Hypothalamus (tissue), 51 donors: Measurements from ENCODE around the gene OSBP2.

Experiments used
- DNase-seq, 51 donors: peaks; one replicate each; lab custom pipeline; 2025; lab: John Stamatoyannopoulos, UW

OSBP2 gene

GRCh38 chr22:30876915-30877553, 182.4 kb downstream of the OSBP2 start:
- DNase-seq: peak in 18 of 51 donors; percentile 18 to 63 (median 36)

DNA sequence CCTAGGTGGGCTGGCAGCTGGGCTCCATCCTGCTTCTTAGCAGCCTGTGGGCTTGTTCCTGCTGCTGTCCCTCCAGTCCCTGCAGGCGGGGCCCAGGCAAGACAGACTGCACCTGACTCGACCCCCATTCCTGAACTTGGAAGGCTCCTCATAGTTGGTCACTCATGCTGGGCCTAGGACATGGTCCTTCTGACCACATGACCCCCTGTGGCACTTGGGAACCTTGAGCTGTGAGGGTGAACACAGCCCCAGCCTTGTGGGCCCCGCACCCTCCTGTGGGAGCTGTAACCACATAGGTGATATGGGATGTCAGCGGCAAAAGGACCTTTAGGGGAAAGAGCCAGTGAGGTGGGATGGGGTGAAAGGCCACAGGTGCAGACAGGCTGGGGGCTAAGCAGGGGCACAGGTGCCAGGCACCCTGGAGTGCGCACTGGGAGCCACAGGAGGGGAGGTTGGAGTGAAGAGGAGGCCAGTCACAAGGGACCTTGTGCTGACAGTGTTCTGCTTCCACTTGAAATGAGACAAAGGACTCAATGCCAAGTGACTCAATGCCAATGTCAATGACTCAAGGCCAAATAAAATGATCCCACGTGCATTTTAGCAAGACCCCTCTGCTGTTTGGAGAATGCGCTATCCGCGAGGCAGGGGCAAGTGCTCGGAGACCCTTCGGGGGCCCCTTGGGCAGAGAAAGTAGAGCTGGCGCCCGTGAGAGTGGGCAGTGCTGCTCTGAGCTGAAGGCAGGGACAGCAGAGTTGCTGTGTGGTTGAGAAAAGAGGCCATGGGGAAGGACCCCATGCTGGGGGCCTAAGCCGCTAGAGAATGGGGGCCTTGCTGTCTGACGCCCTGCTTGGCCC, 183.2 kb downstream of the OSBP2 start:
- peak in 3 of 51 donors; percentile 14 to 30 (median 15) for DNase-seq

DNA sequence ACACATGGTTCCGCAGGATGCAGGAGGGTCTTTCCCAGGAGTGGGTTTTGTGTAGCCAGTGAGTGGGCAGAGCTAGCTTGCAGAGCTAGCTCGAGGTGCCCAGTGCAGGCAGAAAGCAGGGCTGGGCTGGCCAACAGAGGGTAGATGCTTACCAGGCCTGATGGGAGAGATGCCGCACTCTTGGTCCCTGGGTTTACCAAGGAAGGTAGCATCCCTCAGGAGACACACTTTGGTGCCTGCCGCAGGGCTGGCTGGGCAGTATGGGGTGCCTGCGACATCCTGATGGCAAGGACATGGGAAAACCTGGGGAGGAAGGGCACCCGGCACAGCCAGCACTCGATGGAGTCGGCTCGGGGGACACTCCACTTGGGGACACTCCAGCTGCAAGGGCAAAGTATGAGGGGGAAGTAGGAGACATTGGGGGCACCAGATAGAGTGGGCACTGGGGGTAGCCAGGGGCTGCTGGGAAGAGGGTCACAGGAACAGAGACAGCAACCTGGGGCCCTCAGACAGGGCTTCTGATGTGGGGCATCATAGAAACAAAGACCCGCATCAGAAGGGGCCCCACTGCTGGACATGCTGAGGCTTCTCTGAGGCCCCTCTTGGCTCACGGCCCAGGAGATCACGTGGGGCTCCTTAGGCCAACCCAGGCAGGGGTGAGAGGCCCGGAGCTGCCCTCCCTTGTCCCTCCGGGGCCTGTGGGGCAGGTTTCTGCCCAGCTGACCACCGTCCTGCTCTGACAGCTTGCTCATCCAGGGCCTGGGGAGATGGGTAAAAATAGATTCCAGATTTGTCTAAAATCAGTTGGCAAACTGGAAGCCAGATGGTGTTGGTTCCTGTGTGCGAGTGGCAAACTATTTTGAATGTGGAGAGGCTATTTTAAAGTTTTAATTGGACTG, 184.1 kb downstream of the OSBP2 start:
- DNase-seq: peak in 6 of 51 donors; percentile 15 to 34 (median 20)

- no peak for DNase-seq
These were observed 184.7 kb downstream of the OSBP2 start for GRCh38 chr22:30879415-30879797.

DNA sequence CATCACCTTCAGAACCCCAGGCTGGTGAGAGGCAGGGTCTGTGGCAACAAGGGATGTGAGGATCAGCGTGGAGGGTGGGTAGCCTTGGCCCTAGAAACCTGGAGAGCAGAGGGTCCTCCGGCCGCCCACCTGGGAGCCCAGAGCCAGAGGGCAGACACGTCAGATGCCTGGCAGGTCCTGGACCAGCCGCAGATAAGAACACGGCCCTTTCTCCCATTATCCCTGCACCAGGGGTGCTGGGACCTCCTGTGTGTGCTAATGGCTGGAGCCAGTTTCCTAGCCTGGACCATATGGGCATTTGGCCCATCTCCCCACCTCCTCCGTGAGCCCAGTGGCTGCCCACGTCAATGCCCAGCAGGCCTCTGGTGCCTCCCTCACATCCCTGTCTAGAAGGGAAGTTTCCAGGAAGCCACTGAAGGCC, 185.5 kb downstream of the OSBP2 start:
- DNase-seq: no peak

GRCh38 chr22:30880847-30881246, 186.2 kb downstream of the OSBP2 start:
- no peak for DNase-seq

GRCh38 chr22:30881361-30882183, 186.9 kb downstream of the OSBP2 start:
- peak in 1 of 51 donors; percentile 13 for DNase-seq

GRCh38 chr22:30882184-30882717, 187.6 kb downstream of the OSBP2 start:
- DNase-seq: no peak

DNA sequence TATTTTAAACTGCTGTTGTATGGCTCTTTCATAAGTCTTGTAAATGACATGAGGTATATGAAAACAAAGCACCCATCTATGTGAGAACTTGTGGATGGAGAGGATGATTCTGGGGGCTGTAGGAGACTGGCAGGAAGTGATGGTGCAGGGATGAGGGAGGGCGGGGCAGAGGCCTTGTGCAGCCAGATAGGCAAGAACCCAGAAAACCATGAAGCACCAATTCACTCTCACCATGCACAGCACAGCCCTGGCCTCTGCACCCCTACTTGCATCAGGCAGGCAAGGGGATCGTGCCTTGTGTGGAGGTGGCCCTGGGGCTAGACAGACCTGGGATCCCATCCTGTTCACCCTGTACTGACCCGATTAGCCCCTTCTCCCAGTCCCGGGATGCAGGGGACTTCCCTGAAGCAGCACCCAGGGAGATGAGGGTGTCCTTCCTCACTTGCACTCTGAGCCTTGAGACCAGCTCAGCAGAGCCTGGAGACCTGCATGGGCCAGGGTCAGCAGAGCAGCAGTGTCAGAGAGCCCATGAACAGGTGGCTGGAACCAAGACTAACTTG, 188.4 kb downstream of the OSBP2 start:
- no peak for DNase-seq

DNA sequence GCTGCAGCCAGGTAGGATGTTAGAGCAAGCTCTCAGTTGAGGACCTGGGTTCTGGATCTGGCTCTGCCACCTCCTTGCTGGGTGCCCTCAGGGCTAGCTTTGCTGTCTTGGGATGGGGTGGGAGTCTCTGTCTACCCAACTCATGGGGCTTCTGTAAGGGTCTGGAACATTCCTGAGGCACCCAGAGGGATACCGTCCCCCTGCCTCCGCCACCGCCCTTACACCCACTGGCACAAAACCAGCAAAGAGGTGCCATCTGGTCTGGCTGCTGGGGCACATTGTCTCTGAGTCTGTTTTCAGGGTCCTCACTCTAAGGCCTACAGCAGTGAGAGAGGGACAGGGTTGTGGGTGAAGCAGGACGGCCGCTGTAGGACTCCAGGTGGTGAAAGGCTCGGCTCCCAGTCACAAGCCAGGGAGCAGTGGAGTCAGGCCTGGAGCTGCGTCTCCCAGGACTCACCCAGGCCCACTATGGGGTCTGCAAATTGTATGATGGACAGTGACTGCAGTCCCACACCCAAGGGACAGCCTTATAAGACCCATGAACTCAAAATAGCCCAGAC, 189.0 kb downstream of the OSBP2 start:
- DNase-seq: no peak

DNA sequence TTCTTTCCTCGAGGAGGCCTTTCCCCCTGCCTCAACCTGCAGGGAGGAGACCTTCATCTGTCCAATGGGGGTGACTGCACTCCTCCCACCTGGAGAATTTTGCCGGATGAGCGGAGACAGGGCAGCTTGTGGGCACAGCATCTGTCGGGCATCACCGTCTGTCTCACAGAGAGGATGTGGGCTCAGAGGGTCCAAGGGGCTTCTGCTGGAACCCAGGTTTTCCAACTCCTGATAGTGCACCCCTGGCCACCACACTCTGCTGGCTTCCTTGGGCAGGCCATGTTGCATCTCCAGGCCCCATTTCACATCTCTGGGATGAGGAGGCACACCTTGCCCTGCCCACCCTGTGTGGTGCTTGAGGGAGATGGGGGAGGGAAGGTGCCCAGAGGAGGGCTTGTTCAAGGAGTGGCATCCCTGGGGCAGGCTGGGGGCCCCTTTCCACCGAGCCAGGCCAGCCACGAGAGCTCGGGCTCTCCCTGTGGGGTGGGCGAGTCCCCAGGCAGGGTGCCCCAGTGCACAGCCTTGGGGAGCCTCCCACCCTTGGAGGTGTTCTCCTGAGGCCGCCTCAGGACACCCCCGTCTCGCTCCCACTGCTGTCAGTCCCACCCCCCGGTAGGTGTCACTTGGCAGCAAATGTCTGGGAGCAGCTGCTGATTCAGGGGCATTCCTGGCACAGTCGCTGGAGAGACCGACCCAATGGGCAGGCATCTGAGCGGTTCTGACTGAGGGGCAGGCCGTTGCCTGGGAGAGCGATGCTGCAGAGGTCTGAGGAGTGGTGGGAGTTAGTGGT, 189.7 kb downstream of the OSBP2 start:
- no peak for DNase-seq

- DNase-seq: no peak
These were observed 190.3 kb downstream of the OSBP2 start for GRCh38 chr22:30885001-30885366.

DNA sequence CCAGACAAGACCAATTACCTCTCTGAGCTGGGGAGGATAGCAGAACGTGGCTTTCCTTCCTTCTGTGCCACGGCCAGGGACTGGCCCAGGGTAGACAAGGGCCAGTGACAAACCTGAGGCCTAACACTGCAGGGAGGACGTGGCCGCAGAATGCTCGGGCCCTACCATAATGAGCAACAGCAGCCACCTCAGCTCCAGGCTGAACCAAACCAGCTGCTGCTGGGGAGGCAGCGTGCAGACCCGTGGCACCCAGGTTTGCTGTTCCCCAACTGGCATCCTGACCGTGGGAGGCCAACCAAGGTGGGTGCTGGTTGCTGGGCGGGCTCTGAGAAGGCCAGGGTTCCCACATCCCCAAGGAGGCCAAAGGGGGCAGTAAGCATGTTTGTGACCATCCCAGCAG, 190.9 kb downstream of the OSBP2 start:
- no peak for DNase-seq

- no peak for DNase-seq
These were observed 192.8 kb downstream of the OSBP2 start for GRCh38 chr22:30887453-30887852.

DNA sequence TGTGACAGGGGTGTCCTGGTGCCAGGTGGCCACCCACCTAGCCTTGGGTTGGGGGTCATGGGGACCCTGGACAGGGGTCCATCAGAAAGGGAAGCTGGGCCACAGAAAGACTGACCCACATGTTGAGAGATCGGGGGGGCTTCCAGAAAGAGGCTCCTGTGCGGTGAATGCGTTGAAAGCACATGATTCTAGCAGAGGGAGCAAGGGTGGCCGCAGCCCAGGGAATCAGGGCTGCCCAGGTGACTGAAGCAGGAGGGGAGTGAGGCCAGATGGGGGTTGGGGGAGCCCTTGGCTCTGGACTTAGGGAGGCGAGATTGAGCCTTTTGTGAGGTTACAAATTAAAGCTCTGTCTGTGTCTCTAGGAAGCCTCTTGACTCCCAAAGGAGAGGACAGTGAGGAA, 193.2 kb downstream of the OSBP2 start:
- no peak for DNase-seq

- DNase-seq: no peak
These were observed 194.8 kb downstream of the OSBP2 start for GRCh38 chr22:30889268-30889995.

DNA sequence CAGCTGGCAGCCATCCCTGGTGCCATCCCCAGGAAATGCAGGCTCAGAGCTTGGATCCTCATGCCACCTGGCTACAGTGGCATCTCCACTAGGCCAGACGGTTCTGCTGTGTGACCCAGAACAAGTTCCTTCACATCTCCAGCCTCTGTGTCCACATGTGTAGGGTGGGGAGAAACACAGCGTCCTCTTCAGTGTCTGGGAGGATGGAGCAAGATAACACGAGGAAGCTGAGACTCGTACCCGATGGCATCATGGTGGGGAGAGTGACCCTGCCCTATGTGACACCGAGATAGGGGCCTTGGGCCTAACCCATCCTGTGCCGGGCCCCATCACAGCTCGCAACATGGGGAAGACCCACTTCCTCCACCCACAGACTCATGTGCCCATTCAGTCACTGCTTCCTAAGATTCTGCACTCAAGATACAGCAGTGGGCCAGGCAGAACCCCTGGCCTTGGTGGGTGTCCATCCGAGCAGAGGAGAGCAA, 195.4 kb downstream of the OSBP2 start:
- DNase-seq: no peak
